ENCODE results near the gene OBSCN. TPM values are rescaled to one million over a fixed set of nuclear protein-coding genes. Genes with fewer than 3 reads are reported as not detected.

OBSCN gene
- total RNA-seq, 1 experiment from 2014 or later, result 33.3 TPM

- Mint-ChIP-seq H3K4me1 (0 out of 4 replicates have a peak, but pooled peaks cover 0 to 3% of the 10 kb centered on the region in 2 experiments), H3K9me3 (no peaks in the 10 kb centered on the region), H3K27ac (peak overlapping the region in 1 of 3 experiments; percentile 62; a peak in 2 of 7 replicates), H3K36me3 (ENCODE audit: insufficient read depth in 1 of 3, low read depth in 3 of 3) (peaks cover 0 to 3% (median 1%) of the 10 kb centered on the region in 3 experiments; a peak in 3 of 7 replicates), H3K27me3 (ENCODE audit: low read depth) (peaks cover 2% of the 10 kb centered on the region; the same call in 1 of the 2 replicates), H3K4me3 (no peak overlapping the region)
- Histone ChIP-seq H4K8ac (replicated peaks; ENCODE audit: insufficient read length, low read depth, low read length) (no peak overlapping the region), H4K20me1 (ENCODE audit: control insufficient read depth, insufficient read depth, insufficient read length) (peaks cover 4% of the 10 kb centered on the region), H3K9me3 (ENCODE audit: control insufficient read depth, low read depth, low read length) (no peaks in the 10 kb centered on the region), H3K56ac (ENCODE audit: insufficient read length, low read depth, low read length) (no peak overlapping the region), H3K27me3 (ENCODE audit: insufficient read depth, low read length) (no peaks in the 10 kb centered on the region), H3K18ac (ENCODE audit: insufficient read length, low read depth, low read length) (no peak overlapping the region), H3K79me1 (ENCODE audit: insufficient read depth, low read depth, low read length, poor library complexity, severe bottlenecking) (no peaks in the 10 kb centered on the region), H2BK12ac (ENCODE audit: insufficient read length, low read depth, low read length) (no peak overlapping the region), H2AFZ (ENCODE audit: low read length) (no peak overlapping the region), H3K4me1 (ENCODE audit: insufficient read depth, low read length) (no peaks in the 10 kb centered on the region), H3K23me2 (ENCODE audit: insufficient read length, low read depth, low read length, poor library complexity, severe bottlenecking) (no peaks in the 10 kb centered on the region), H4K91ac (ENCODE audit: insufficient read length, low read depth, low read length) (no peak overlapping the region), H3K4ac (ENCODE audit: low read depth, low read length) (no peak overlapping the region), H2AK5ac (ENCODE audit: insufficient read length, low read length) (no peak overlapping the region), H3K14ac (ENCODE audit: insufficient read depth, low read length) (no peak overlapping the region), H2BK15ac (ENCODE audit: low read depth, low read length) (no peak overlapping the region), H3K23ac (ENCODE audit: insufficient read length, low read depth, low read length) (no peak overlapping the region), H3K4me2 (ENCODE audit: insufficient read depth, insufficient read length, low read length) (no peak overlapping the region), H3K9ac (ENCODE audit: extremely low read depth, insufficient read length, low read length) (no peak overlapping the region), H2BK5ac (ENCODE audit: insufficient read length, low read length) (no peak overlapping the region), H3K27ac (ENCODE audit: insufficient read length, low read depth, low read length) (no peak overlapping the region), H3K79me2 (ENCODE audit: insufficient read depth, low read length) (no peaks in the 10 kb centered on the region), H2BK20ac (ENCODE audit: low read depth, low read length, poor library complexity, severe bottlenecking) (no peak overlapping the region), H3T11ph (ENCODE audit: low read length) (no peak overlapping the region), H4K5ac (ENCODE audit: insufficient read length, low read depth, low read length) (no peak overlapping the region), H2BK120ac (ENCODE audit: low read depth, low read length, poor library complexity, severe bottlenecking) (no peak overlapping the region)
- no peak for DNase-seq
- no peak for TF ChIP-seq CTCF (conservative IDR thresholded peaks at IDR 0.05)
- no CpG with 5 or more reads among the region's 45 CpGs for WGBS (ENCODE audit: extremely low coverage, insufficient read length, low lambda C conversion rate)
Observed at GRCh38 chr1:228359613-228360532, 152.0 kb downstream of the OBSCN start.

Data from H9 (cell line).